ENCODE measurements around the gene SESN2.

The SESN2 gene

GRCh38 chr1:28278763-28279162 is 19.4 kb downstream of the SESN2 start:
- H3K9me3 ChIP-seq (ENCODE audit: insufficient read depth, low read depth, low read length), result no peaks in the 10 kb centered on the region
- H3K9ac ChIP-seq (ENCODE audit: low read depth, low read length), result no peak overlapping the region
- H3K27ac ChIP-seq (ENCODE audit: low read length), result no peak overlapping the region
- H3K36me3 ChIP-seq (ENCODE audit: insufficient read depth, low read depth, low read length), result peaks cover 74% of the 10 kb centered on the region
- H3K4me3 ChIP-seq (ENCODE audit: low read length), result no peak overlapping the region
- H3K27me3 ChIP-seq (ENCODE audit: insufficient read depth, low read length), result no peaks in the 10 kb centered on the region
- H3K4me1 ChIP-seq (ENCODE audit: insufficient read depth, low read length), result no peaks in the 10 kb centered on the region

GRCh38 chr1:28279721-28280120 is 20.4 kb downstream of the SESN2 start:
- Histone ChIP-seq H3K4me1 (ENCODE audit: insufficient read depth, low read length) (no peaks in the 10 kb centered on the region), H3K9me3 (ENCODE audit: insufficient read depth, low read depth, low read length) (no peaks in the 10 kb centered on the region), H3K27ac (ENCODE audit: low read length) (no peak overlapping the region), H3K27me3 (ENCODE audit: insufficient read depth, low read length) (no peaks in the 10 kb centered on the region), H3K36me3 (ENCODE audit: insufficient read depth, low read depth, low read length) (peaks cover 64% of the 10 kb centered on the region), H3K4me3 (ENCODE audit: low read length) (no peak overlapping the region), H3K9ac (ENCODE audit: low read depth, low read length) (no peak overlapping the region)

- Histone ChIP-seq H3K4me1 (ENCODE audit: insufficient read depth, low read length) (no peaks in the 10 kb centered on the region), H3K4me3 (ENCODE audit: low read length) (no peak overlapping the region), H3K36me3 (ENCODE audit: insufficient read depth, low read depth, low read length) (peaks cover 57% of the 10 kb centered on the region), H3K27ac (ENCODE audit: low read length) (no peak overlapping the region), H3K9ac (ENCODE audit: low read depth, low read length) (no peak overlapping the region), H3K9me3 (ENCODE audit: insufficient read depth, low read depth, low read length) (no peaks in the 10 kb centered on the region), H3K27me3 (ENCODE audit: insufficient read depth, low read length) (no peaks in the 10 kb centered on the region)
Measured at GRCh38 chr1:28280501-28280900, 21.2 kb downstream of the SESN2 start.

GRCh38 chr1:28280977-28281381 is 21.7 kb downstream of the SESN2 start:
- no peaks in the 10 kb centered on the region for H3K9me3 ChIP-seq (ENCODE audit: insufficient read depth, low read depth, low read length)
- no peak overlapping the region for H3K4me3 ChIP-seq (ENCODE audit: low read length)
- no peak overlapping the region for H3K27ac ChIP-seq (ENCODE audit: low read length)
- no peaks in the 10 kb centered on the region for H3K27me3 ChIP-seq (ENCODE audit: insufficient read depth, low read length)
- peaks cover 54% of the 10 kb centered on the region for H3K36me3 ChIP-seq (ENCODE audit: insufficient read depth, low read depth, low read length)
- no peak overlapping the region for H3K9ac ChIP-seq (ENCODE audit: low read depth, low read length)
- no peaks in the 10 kb centered on the region for H3K4me1 ChIP-seq (ENCODE audit: insufficient read depth, low read length)

- H3K27ac ChIP-seq (ENCODE audit: low read length), result no peak overlapping the region
- H3K4me3 ChIP-seq (ENCODE audit: low read length), result no peak overlapping the region
- no peaks in the 10 kb centered on the region for H3K9me3 ChIP-seq (ENCODE audit: insufficient read depth, low read depth, low read length)
- no peaks in the 10 kb centered on the region for H3K4me1 ChIP-seq (ENCODE audit: insufficient read depth, low read length)
- H3K27me3 ChIP-seq (ENCODE audit: insufficient read depth, low read length), result no peaks in the 10 kb centered on the region
- no peak overlapping the region for H3K9ac ChIP-seq (ENCODE audit: low read depth, low read length)
- H3K36me3 ChIP-seq (ENCODE audit: insufficient read depth, low read depth, low read length), result peaks cover 54% of the 10 kb centered on the region
Measured at GRCh38 chr1:28281608-28282425, 22.5 kb downstream of the SESN2 start.

- Histone ChIP-seq H3K4me1 (ENCODE audit: insufficient read depth, low read length) (no peaks in the 10 kb centered on the region), H3K27ac (ENCODE audit: low read length) (no peak overlapping the region), H3K4me3 (ENCODE audit: low read length) (no peak overlapping the region), H3K27me3 (ENCODE audit: insufficient read depth, low read length) (no peaks in the 10 kb centered on the region), H3K9ac (ENCODE audit: low read depth, low read length) (no peak overlapping the region), H3K36me3 (ENCODE audit: insufficient read depth, low read depth, low read length) (peaks cover 45% of the 10 kb centered on the region), H3K9me3 (ENCODE audit: insufficient read depth, low read depth, low read length) (no peaks in the 10 kb centered on the region)
Measured at GRCh38 chr1:28282426-28283407, 23.4 kb downstream of the SESN2 start.

- H3K9me3 ChIP-seq (ENCODE audit: insufficient read depth, low read depth, low read length), result no peaks in the 10 kb centered on the region
- peaks cover 12% of the 10 kb centered on the region for H3K36me3 ChIP-seq (ENCODE audit: insufficient read depth, low read depth, low read length)
- no peak overlapping the region for H3K27ac ChIP-seq (ENCODE audit: low read length)
- H3K27me3 ChIP-seq (ENCODE audit: insufficient read depth, low read length), result no peaks in the 10 kb centered on the region
- H3K9ac ChIP-seq (ENCODE audit: low read depth, low read length), result no peak overlapping the region
- peaks cover 2% of the 10 kb centered on the region; the same call in 1 of the 2 replicates for H3K4me1 ChIP-seq (ENCODE audit: insufficient read depth, low read length)
- no peak overlapping the region for H3K4me3 ChIP-seq (ENCODE audit: low read length)
Measured at GRCh38 chr1:28286111-28286510, 26.8 kb downstream of the SESN2 start.

GRCh38 chr1:28288487-28288886 is 29.2 kb downstream of the SESN2 start:
- H3K4me1 ChIP-seq (ENCODE audit: insufficient read depth, low read length), result peaks cover 2% of the 10 kb centered on the region; the same call in 1 of the 2 replicates
- no peaks in the 10 kb centered on the region for H3K9me3 ChIP-seq (ENCODE audit: insufficient read depth, low read depth, low read length)
- H3K27ac ChIP-seq (ENCODE audit: low read length), result no peak overlapping the region
- H3K36me3 ChIP-seq (ENCODE audit: insufficient read depth, low read depth, low read length), result no peaks in the 10 kb centered on the region
- no peaks in the 10 kb centered on the region for H3K27me3 ChIP-seq (ENCODE audit: insufficient read depth, low read length)
- no peak overlapping the region for H3K9ac ChIP-seq (ENCODE audit: low read depth, low read length)
- no peak overlapping the region for H3K4me3 ChIP-seq (ENCODE audit: low read length)

GRCh38 chr1:28290851-28291250 is 31.5 kb downstream of the SESN2 start:
- Histone ChIP-seq H3K4me3 (ENCODE audit: low read length) (no peak overlapping the region), H3K9me3 (ENCODE audit: insufficient read depth, low read depth, low read length) (no peaks in the 10 kb centered on the region), H3K36me3 (ENCODE audit: insufficient read depth, low read depth, low read length) (no peaks in the 10 kb centered on the region), H3K27ac (ENCODE audit: low read length) (no peak overlapping the region), H3K4me1 (ENCODE audit: insufficient read depth, low read length) (peaks cover 2% of the 10 kb centered on the region; the same call in 1 of the 2 replicates), H3K27me3 (ENCODE audit: insufficient read depth, low read length) (no peaks in the 10 kb centered on the region), H3K9ac (ENCODE audit: low read depth, low read length) (no peak overlapping the region)

- Histone ChIP-seq H3K9ac (ENCODE audit: low read depth, low read length) (no peak overlapping the region), H3K27ac (ENCODE audit: low read length) (no peak overlapping the region), H3K36me3 (ENCODE audit: insufficient read depth, low read depth, low read length) (no peaks in the 10 kb centered on the region), H3K9me3 (ENCODE audit: insufficient read depth, low read depth, low read length) (no peaks in the 10 kb centered on the region), H3K27me3 (ENCODE audit: insufficient read depth, low read length) (no peaks in the 10 kb centered on the region), H3K4me3 (ENCODE audit: low read length) (no peak overlapping the region), H3K4me1 (ENCODE audit: insufficient read depth, low read length) (peaks cover 8% of the 10 kb centered on the region; the same call in 1 of the 2 replicates)
Measured at GRCh38 chr1:28291711-28292110, 32.4 kb downstream of the SESN2 start.

- Histone ChIP-seq H3K27ac (ENCODE audit: low read length) (no peak overlapping the region), H3K9ac (ENCODE audit: low read depth, low read length) (no peak overlapping the region), H3K4me3 (ENCODE audit: low read length) (no peak overlapping the region), H3K9me3 (ENCODE audit: insufficient read depth, low read depth, low read length) (no peaks in the 10 kb centered on the region), H3K36me3 (ENCODE audit: insufficient read depth, low read depth, low read length) (no peaks in the 10 kb centered on the region), H3K4me1 (ENCODE audit: insufficient read depth, low read length) (peaks cover 12% of the 10 kb centered on the region; the same call in 1 of the 2 replicates), H3K27me3 (ENCODE audit: insufficient read depth, low read length) (no peaks in the 10 kb centered on the region)
Measured at GRCh38 chr1:28295936-28296335, 36.6 kb downstream of the SESN2 start.
